ENCODE measurements around the gene SLITRK5. TPM values are rescaled to one million over a fixed set of nuclear protein-coding genes. Genes with fewer than 3 reads are reported as not detected.
A peak's percentile ranks its signal among the peaks of the same experiment; 100 is the strongest.

Gene SLITRK5
- total RNA-seq = under 0.01 TPM in 2 replicates

DNA sequence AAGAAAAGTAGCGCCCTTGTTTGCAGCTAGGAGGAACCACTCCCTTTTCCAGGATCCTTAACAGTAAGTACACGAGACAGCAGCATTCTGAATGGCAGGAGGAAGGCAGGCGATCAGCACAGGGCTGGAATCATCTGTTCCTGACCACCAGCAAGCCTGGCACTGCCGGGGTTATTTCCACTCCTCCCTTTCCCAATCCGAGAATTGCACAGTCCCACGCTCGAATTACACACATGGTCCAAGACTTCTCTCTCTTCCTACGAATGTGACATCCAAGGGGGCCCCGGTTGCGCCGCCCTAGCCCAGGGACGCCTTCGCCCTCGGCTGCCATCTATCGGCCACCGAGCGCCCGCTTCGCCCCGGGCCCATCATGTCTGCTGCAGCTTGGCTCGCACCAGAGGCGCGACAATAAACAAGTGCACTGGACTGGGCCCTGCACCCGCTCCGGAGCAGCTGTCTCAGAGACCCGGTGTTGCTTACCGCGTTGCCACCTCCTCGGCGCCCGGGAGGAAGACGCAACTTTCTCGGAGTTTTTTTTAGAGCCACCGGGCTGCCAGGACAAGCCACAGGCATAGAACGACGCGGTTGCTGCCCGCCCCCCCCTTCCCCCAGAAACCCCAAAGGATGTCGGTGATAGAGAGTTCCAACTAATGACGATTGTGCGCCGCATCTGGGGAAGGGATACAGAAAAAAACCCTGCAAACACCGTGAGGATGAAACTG is at the start of gene SLITRK5:
Gene SLITRK5, plus strand, starts transcription at position 341 of the 722 bp plus-strand sequence. CDS start 4,018 bp downstream, outside the sequence.
- no peaks in the 10 kb centered on the region for H3K36me3 ChIP-seq (ENCODE audit: control insufficient read depth, insufficient read depth, low read length)
- DNase-seq (ENCODE audit: low read depth) = no peak
- peaks cover 38% of the 10 kb centered on the region for H3K27me3 ChIP-seq (ENCODE audit: control insufficient read depth, insufficient read depth, low read length)
- peak within 1 kb of the TSS; percentile 49 for H3K4me3 ChIP-seq (ENCODE audit: low read depth, low read length)
- TF ChIP-seq, protein P1, sequence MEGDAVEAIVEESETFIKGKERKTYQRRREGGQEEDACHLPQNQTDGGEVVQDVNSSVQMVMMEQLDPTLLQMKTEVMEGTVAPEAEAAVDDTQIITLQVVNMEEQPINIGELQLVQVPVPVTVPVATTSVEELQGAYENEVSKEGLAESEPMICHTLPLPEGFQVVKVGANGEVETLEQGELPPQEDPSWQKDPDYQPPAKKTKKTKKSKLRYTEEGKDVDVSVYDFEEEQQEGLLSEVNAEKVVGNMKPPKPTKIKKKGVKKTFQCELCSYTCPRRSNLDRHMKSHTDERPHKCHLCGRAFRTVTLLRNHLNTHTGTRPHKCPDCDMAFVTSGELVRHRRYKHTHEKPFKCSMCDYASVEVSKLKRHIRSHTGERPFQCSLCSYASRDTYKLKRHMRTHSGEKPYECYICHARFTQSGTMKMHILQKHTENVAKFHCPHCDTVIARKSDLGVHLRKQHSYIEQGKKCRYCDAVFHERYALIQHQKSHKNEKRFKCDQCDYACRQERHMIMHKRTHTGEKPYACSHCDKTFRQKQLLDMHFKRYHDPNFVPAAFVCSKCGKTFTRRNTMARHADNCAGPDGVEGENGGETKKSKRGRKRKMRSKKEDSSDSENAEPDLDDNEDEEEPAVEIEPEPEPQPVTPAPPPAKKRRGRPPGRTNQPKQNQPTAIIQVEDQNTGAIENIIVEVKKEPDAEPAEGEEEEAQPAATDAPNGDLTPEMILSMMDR (IDR thresholded peaks at IDR 0.05; ENCODE audit: insufficient read depth, low read length, poor library complexity, severe bottlenecking) = peak; percentile 94

- TF ChIP-seq, protein P1 (IDR thresholded peaks at IDR 0.05; ENCODE audit: insufficient read depth, low read length, poor library complexity, severe bottlenecking) = no peak
- no peak for DNase-seq (ENCODE audit: low read depth)
- no peak overlapping the region for H3K4me3 ChIP-seq (ENCODE audit: low read depth, low read length)
- no peaks in the 10 kb centered on the region for H3K27me3 ChIP-seq (ENCODE audit: control insufficient read depth, insufficient read depth, low read length)
- H3K36me3 ChIP-seq (ENCODE audit: control insufficient read depth, insufficient read depth, low read length) = no peaks in the 10 kb centered on the region
Observed at GRCh38 chr13:87622971-87623370, 48.2 kb upstream of the SLITRK5 start.

- no peaks in the 10 kb centered on the region for H3K36me3 ChIP-seq (ENCODE audit: control insufficient read depth, insufficient read depth, low read length)
- no peaks in the 10 kb centered on the region for H3K27me3 ChIP-seq (ENCODE audit: control insufficient read depth, insufficient read depth, low read length)
- DNase-seq (ENCODE audit: low read depth) = no peak
- H3K4me3 ChIP-seq (ENCODE audit: low read depth, low read length) = no peak overlapping the region
- TF ChIP-seq, protein P1 (IDR thresholded peaks at IDR 0.05; ENCODE audit: insufficient read depth, low read length, poor library complexity, severe bottlenecking) = no peak
Observed at GRCh38 chr13:87656306-87656705, 14.9 kb upstream of the SLITRK5 start.

GRCh38 chr13:87661471-87661870 is 9.7 kb upstream of the SLITRK5 start:
- Histone ChIP-seq H3K36me3 (ENCODE audit: control insufficient read depth, insufficient read depth, low read length) (no peaks in the 10 kb centered on the region), H3K4me3 (ENCODE audit: low read depth, low read length) (no peak overlapping the region), H3K27me3 (ENCODE audit: control insufficient read depth, insufficient read depth, low read length) (no peaks in the 10 kb centered on the region)
- peak; percentile 49 for DNase-seq (ENCODE audit: low read depth)
- TF ChIP-seq, protein P1 (IDR thresholded peaks at IDR 0.05; ENCODE audit: insufficient read depth, low read length, poor library complexity, severe bottlenecking) = no peak

DNA sequence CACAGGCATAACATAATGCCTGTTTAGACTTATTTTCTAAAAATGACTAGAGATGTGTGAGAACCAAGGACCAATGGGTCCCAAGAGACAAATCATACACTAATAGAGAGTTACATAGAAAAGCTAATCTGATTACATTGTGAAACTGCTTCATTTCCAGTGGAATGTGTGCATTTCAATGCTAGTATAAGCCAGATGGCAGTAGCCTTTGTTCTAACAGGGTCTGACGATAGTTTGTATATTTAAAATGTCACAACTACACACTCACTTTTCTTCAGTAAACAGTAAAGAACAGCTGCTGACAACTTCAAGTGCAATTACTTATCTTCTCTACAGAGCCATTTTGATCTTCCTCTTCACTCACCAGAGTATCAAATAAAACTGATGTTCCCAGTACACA is 4.3 kb upstream of the SLITRK5 start:
- DNase-seq (ENCODE audit: low read depth) = no peak
- TF ChIP-seq, protein P1 (IDR thresholded peaks at IDR 0.05; ENCODE audit: insufficient read depth, low read length, poor library complexity, severe bottlenecking) = no peak
- Histone ChIP-seq H3K36me3 (ENCODE audit: control insufficient read depth, insufficient read depth, low read length) (no peaks in the 10 kb centered on the region), H3K27me3 (ENCODE audit: control insufficient read depth, insufficient read depth, low read length) (peaks cover under 1% of the 10 kb centered on the region), H3K4me3 (ENCODE audit: low read depth, low read length) (no peak overlapping the region)

DNA sequence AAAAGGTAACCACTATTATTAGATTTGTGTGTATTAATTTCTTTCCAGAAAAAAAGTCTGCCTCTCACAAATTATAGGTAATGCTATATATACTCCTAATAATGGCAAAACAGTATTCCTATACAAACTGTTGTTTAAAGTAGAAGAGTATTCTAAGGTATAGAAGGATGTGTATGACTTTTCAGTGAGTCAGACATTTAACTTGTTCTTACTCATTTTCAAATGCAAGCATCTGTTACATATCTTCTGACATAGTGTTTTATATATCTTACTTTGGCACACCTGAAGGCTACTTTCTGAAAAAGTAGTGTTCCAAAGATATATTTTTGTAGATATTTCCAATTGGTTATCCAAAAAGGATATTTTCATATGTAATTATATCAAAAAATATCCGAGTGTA is 3.5 kb upstream of the SLITRK5 start:
- Histone ChIP-seq H3K4me3 (ENCODE audit: low read depth, low read length) (no peak overlapping the region), H3K27me3 (ENCODE audit: control insufficient read depth, insufficient read depth, low read length) (peaks cover 7% of the 10 kb centered on the region), H3K36me3 (ENCODE audit: control insufficient read depth, insufficient read depth, low read length) (no peaks in the 10 kb centered on the region)
- TF ChIP-seq, protein P1 (IDR thresholded peaks at IDR 0.05; ENCODE audit: insufficient read depth, low read length, poor library complexity, severe bottlenecking) = no peak
- no peak for DNase-seq (ENCODE audit: low read depth)
